ENCODE results near the gene TAOK3. TPM values are rescaled to one million over a fixed set of nuclear protein-coding genes. Genes with fewer than 3 reads are reported as not detected.

The TAOK3 gene
- total and polyA plus RNA-seq, 2 of the 8 experiments (the other 6 are each of a cell fraction or from before 2014, with no cell fraction given) = 5.2 to 9.3 TPM

DNA sequence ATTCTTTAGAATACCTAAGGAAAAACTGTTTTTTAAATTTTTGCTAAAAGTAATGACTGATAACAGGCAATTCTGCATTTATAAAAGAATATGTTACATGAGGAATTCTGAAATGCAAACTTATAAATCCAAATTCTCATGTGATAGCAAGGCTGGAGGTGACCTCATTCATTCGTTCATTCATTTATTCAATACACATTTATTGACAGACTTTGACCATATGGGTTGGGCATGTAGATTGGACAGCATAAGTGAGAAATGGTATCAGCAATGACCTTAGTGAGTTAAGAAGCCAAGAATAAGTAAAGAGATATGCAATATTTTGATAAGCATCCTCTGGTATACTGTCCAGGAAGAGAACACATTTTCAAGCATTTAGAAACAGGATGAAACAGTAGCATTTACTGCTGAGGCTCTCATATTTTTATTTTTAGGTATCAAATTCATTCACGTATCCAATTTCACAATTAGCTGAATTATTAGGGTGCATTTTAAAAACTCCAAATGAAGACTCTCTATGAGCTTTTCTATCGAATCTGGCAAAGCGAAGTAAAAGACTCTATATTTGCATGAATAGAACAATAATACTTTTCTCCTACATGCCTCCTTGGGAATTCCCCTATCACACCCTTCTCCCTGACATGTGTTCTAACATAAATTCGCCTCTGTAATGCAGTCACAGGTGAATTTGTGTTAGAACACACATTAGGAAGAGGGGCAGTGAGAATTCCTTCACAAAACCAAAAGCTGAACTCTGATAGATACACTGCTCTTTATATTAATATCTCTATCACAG is 186.9 kb downstream of the TAOK3 start:
- no peak overlapping the region for H2AFZ ChIP-seq (ENCODE audit: low read length)
- no peaks in the 10 kb centered on the region for H3K79me1 ChIP-seq (ENCODE audit: low read depth, low read length)
- no peaks in the 10 kb centered on the region for H3K27me3 ChIP-seq (replicated peaks in 1 of 4; ENCODE audit: control insufficient read depth in 3 of 4, extremely low read depth in 1 of 4, insufficient read depth in 3 of 4, low read length in 3 of 4)
- no peaks in the 10 kb centered on the region; the same call in 1 of the 2 replicates for H3K23me2 ChIP-seq (ENCODE audit: low read depth, low read length)
- H2BK12ac ChIP-seq (ENCODE audit: low read depth, low read length) = no peak overlapping the region
- H3K36me3 ChIP-seq (ENCODE audit: control insufficient read depth in 2 of 4, insufficient read depth in 4 of 4, low read length in 3 of 4) = no peaks in the 10 kb centered on the region
- H2BK15ac ChIP-seq (ENCODE audit: low read length) = no peak overlapping the region
- H3K4me2 ChIP-seq (ENCODE audit: insufficient read depth in 1 of 2, low read depth in 2 of 2, low read length in 2 of 2) = no peak overlapping the region
- H3K79me2 ChIP-seq (ENCODE audit: control insufficient read depth in 1 of 2, insufficient read depth in 2 of 2, low read length in 2 of 2) = no peaks in the 10 kb centered on the region
- no peak overlapping the region for H3K23ac ChIP-seq (ENCODE audit: insufficient read length)
- H3K9me3 ChIP-seq (ENCODE audit: insufficient read depth in 2 of 2, low read depth in 1 of 2, low read length in 1 of 2) = no peaks in the 10 kb centered on the region
- no peak overlapping the region for H3K4ac ChIP-seq (replicated peaks; ENCODE audit: insufficient read length, low read depth, low read length)
- H2AK5ac ChIP-seq (ENCODE audit: low read depth, low read length) = no peak overlapping the region
- H3K14ac ChIP-seq (ENCODE audit: insufficient read length) = no peak overlapping the region
- H3K56ac ChIP-seq (replicated peaks; ENCODE audit: insufficient read length, low read depth, low read length) = no peak overlapping the region
- no peak overlapping the region for H3K18ac ChIP-seq (ENCODE audit: extremely low read depth, low read length)
- no peak overlapping the region for H2BK20ac ChIP-seq (ENCODE audit: low read length)
- no peak overlapping the region for H3K4me3 ChIP-seq (ENCODE audit: extremely low read depth in 1 of 4, insufficient read depth in 2 of 4, low read depth in 3 of 4, low read length in 4 of 4)
- H3K27ac ChIP-seq (ENCODE audit: low read depth, low read length) = no peak overlapping the region
- H3K4me1 ChIP-seq (replicated peaks in 1 of 4; ENCODE audit: control insufficient read depth in 3 of 4, insufficient read depth in 4 of 4, low read length in 3 of 4) = peaks cover 0 to 4% (median 3%) of the 10 kb centered on the region in 4 experiments; a peak in 5 of 7 replicates
- no peak overlapping the region for H4K91ac ChIP-seq (replicated peaks; ENCODE audit: insufficient read length, low read length)
- H4K5ac ChIP-seq (ENCODE audit: insufficient read length, low read depth, low read length) = no peak overlapping the region
- CTCF ChIA-PET (ENCODE audit: partially characterized antibody) = interaction anchor here (1.0 to 6.5 kb wide), 4 partner anchors 11 to 209 kb away, joined by 3 to 120 read pairs (median 36); partner anchors contain the start of genes SUDS3 and TAOK3
- no peak overlapping the region for H2BK5ac ChIP-seq (ENCODE audit: low read depth, low read length)
- H3K9ac ChIP-seq (replicated peaks in 1 of 4; ENCODE audit: extremely low read depth in 1 of 4, low read depth in 3 of 4, low read length in 3 of 4) = no peak overlapping the region
- 87% methylated on average over 5 of the region's 5 CpGs; no CpG with 5 or more reads in 1 of the 2 experiments for WGBS, 2 experiments (ENCODE audit: extremely low coverage in 1 of 2, insufficient coverage in 1 of 2, insufficient read length in 1 of 2, insufficient replicate concordance in 2 of 2, low coverage in 1 of 2, low lambda C conversion rate in 2 of 2, missing lambda C conversion rate in 1 of 2)
- POLR2A ChIA-PET (ENCODE audit: partially characterized antibody) = interaction anchor here (1.2 kb wide), 1 partner anchor 35 kb away, joined by 3 read pairs; no protein-coding TSS in a partner anchor
- H4K20me1 ChIP-seq (replicated peaks in 1 of 2; ENCODE audit: control insufficient read depth in 1 of 2, insufficient read depth in 2 of 2, low read length in 2 of 2) = no peaks in the 10 kb centered on the region
- no peak for FAIRE-seq
- DNase-seq (ENCODE audit: low read depth in 1 of 2, low spot score in 2 of 2) = no peak
- no peak overlapping the region for H4K8ac ChIP-seq (ENCODE audit: extremely low read depth, insufficient read depth, low read length)
- H2BK120ac ChIP-seq (replicated peaks; ENCODE audit: low read depth, low read length) = no peak overlapping the region
- TF ChIP-seq CREB1 (IDR thresholded peaks at IDR 0.05) (no peak), FOSL1 (IDR thresholded peaks at IDR 0.05; ENCODE audit: insufficient read depth, low read depth, low read length) (no peak), EP300 (IDR thresholded peaks at IDR 0.05; ENCODE audit: borderline replicate concordance in 1 of 2, low read depth in 2 of 2, low read length in 2 of 2) (no peak), YY1 (IDR thresholded peaks at IDR 0.05; ENCODE audit: low read depth, low read length) (no peak), KDM1A (IDR thresholded peaks at IDR 0.05; ENCODE audit: borderline replicate concordance, low read length) (no peak), CEBPB (IDR thresholded peaks at IDR 0.05; ENCODE audit: low read depth, low read length) (no peak), JUN (IDR thresholded peaks at IDR 0.05; ENCODE audit: low read depth, low read length) (no peak), SP2 (IDR thresholded peaks at IDR 0.05; ENCODE audit: low read length) (no peak), PHF8 (conservative IDR thresholded peaks at IDR 0.05; ENCODE audit: low read depth, low read length) (no peak), TAF7 (optimal IDR thresholded peaks at IDR 0.05; ENCODE audit: borderline replicate concordance, low read depth, low read length) (no peak), CTBP2 (IDR thresholded peaks at IDR 0.05; ENCODE audit: borderline replicate concordance, insufficient read depth, insufficient read length, low read length) (no peak), GTF2F1 (IDR thresholded peaks at IDR 0.05; ENCODE audit: borderline replicate concordance, low read depth, low read length) (no peak), MAFK (IDR thresholded peaks at IDR 0.05; ENCODE audit: low read depth, low read length) (no peak)
